Activated naive CD4-positive, alpha-beta T cell treated with Interleukin-2 at 50 U/mL for 16 hours (primary cell): ENCODE data around the gene GMDS.

Source experiments
- DNase-seq: peaks from one replicate; pipeline ENCODE4 v3.0.0-alpha.2; 2020

The GMDS gene

DNA sequence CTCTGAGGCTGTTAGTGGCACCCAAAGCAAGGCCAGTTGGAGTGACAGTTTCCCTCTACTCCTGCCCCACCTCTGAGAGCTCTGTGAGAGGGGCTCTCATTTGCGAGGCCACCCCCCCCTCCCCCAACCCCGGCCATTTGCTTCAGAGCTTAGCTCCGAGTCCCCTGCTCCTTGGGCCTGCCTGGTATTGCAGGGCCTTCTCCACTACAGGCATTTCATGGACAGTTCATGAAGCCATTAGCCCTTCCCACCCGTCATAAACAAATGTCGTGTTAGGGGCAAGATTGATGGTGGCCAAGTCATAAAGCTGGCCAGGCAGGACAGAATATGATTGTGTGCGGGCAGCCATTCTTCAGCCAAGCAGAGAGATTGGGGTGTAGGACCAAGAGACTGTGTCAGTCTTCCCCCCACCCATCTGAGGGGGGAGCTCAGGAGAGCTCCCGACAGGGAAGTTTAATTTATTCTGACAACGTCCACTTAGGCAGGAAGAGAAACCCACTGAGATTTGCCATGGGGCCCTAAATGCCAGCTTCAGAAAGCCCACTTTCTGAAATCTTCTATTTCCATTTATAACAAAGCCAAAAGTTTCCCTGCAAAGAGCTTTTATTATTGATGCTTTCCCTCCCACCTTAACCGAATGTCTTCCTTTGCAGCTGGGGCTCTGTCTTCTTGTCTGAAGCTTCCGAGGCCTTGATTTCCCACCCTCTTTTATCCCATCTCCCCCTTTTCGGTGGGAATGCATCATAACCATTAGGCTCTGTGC is 628.5 kb downstream of the GMDS start:
- no peak for DNase-seq

DNA sequence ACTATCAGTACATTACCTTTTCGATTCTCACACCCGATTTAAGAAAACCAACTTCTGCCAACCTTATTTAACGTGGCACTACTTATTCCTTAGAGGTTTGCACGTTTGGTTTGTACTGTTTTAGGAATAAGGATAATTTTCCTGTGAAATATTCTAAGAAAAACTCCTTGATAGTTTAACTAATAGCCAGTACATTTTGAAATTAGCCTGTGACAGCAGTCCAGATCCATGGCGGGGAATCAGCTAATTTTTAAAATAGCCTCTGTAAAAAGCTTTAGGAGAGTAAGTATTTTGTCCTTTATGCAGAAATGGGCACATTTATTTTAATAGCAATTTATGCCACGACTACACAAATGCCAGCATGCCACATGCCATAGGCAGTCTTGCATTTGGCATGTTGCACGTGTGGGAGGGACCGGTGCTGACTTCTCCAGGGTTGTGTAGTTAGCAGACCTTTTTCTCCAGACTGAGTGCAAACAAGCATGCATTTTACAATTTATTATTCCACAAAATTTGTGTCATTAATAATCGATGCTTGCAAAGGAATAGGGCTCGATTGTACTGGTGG is 629.5 kb downstream of the GMDS start:
- DNase-seq = no peak

DNA sequence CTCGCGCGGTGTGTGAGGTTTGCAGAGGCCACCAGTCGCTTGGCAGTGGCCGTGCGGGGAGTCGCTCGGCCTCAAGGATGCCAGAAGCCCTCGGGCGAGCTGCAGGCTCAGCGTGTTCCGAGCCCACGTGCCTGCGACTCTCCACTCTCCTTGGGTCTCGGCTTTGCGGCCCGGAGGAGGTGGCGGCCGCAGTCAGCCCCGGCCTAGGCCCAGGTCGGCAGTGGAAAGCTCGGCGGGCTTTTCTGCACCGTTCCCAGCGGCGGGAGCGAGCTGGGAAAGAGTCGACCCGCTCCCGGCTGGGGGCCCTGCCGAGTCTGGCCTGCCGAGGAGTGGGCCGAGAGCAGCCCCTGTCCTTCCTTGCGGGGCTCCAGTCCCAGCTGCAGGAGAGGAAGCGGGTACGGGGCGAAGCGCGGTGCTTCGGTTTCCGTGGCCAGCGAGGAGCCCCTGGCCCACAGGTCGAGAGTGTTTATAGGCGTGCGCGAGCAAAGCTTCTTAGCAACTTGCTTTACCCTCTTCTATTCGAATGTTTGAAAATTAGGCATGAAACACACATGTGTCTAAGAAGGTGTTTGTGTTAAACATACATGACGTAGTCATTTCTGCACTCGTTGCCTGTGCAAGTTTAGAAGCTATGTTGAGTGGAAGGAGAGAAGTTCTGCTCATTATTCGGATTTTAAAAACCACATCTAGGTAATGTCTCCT is 630.1 kb downstream of the GMDS start:
- DNase-seq = no peak

DNA sequence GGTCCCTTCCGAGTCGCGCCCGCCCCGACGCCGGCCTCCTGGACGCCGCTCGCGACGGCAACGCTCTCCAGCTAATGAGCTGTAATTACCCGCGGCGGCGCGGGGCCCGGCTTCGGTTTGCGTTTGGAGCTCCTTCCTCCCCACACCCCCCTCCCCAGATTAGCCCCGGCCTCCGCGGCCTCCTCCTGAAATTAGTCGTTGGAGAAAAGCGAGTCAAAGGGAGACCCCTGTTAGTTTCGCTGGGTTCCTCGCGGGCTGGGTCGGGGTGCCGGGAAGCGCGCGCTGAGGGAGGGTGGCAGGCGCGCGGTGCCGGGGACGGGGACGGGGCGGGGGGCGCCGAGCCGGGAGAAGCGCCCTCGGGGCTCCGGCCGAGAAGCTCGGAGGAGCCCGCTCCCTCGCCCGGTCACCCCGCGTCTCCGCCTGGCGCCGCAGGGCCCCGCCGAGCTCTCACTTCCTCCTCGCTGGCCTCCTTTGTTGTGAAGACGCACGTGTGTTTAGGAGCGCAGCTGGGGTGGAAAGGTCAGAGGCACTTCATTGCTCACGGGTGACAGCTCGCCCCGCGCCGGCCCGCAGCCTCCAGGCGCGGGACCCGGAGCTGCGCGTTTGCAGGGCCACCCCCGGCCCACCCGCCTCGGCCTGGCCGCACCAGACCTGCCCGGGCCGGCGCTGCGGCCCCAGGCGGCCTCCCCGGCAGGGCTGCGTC is 630.8 kb downstream of the GMDS start:
- no peak for DNase-seq

DNA sequence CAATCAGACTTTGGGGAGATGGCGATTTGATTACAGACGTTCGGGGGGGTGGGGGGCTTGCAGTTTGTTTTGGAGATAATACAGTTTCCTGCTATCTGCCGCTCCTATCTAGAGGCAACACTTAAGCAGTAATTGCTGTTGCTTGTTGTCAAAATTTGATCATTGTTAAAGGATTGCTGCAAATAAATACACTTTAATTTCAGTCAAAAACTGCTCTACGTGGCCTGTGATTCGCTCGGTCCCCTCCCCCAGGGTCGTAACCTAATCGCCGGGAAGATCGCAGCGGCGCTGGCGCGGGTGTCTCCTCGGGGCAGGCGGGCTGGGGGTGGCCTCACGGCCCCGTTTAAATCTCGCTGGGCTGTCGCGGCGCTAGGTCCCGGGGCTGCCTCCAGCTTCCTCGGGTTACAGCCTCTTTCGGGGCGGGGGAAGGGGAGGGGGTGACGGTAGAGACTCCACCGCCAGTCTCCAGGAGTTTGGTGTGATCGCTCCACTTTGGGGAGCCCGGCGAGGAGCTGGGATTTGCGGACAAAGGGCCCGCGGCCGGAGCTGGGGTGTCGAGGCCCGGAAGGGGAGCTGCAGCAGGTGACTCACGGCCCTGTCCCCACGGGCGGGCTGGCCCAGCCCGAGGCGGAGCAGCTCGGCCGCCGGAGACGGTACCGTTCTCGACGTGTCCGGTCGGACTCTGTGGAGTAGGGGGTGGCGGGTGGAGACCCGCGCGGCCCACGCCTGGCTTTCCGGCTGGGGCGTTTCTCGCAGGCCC is 631.5 kb downstream of the GMDS start:
- no peak for DNase-seq

DNA sequence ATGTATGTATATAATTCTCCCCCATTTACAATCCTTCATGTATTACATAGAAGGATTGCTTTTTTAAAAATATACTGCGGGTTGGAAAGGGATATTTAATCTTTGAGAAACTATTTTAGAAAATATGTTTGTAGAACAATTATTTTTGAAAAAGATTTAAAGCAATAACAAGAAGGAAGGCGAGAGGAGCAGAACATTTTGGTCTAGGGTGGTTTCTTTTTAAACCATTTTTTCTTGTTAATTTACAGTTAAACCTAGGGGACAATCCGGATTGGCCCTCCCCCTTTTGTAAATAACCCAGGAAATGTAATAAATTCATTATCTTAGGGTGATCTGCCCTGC is 632.1 kb downstream of the GMDS start:
- DNase-seq = no peak

DNA sequence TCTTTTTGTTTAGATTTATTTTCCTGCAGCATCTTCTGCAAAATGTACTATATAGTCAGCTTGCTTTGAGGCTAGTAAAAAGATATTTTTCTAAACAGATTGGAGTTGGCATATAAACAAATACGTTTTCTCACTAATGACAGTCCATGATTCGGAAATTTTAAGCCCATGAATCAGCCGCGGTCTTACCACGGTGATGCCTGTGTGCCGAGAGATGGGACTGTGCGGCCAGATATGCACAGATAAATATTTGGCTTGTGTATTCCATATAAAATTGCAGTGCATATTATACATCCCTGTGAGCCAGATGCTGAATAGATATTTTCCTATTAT is 632.5 kb downstream of the GMDS start:
- no peak for DNase-seq

DNA sequence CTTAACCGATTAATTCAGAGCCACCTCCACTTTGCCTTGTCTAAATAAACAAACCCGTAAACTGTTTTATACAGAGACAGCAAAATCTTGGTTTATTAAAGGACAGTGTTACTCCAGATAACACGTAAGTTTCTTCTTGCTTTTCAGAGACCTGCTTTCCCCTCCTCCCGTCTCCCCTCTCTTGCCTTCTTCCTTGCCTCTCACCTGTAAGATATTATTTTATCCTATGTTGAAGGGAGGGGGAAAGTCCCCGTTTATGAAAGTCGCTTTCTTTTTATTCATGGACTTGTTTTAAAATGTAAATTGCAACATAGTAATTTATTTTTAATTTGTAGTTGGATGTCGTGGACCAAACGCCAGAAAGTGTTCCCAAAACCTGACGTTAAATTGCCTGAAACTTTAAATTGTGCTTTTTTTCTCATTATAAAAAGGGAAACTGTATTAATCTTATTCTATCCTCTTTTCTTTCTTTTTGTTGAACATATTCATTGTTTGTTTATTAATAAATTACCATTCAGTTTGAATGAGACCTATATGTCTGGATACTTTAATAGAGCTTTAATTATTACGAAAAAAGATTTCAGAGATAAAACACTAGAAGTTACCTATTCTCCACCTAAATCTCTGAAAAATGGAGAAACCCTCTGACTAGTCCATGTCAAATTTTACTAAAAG is 633.0 kb downstream of the GMDS start:
- no peak for DNase-seq

DNA sequence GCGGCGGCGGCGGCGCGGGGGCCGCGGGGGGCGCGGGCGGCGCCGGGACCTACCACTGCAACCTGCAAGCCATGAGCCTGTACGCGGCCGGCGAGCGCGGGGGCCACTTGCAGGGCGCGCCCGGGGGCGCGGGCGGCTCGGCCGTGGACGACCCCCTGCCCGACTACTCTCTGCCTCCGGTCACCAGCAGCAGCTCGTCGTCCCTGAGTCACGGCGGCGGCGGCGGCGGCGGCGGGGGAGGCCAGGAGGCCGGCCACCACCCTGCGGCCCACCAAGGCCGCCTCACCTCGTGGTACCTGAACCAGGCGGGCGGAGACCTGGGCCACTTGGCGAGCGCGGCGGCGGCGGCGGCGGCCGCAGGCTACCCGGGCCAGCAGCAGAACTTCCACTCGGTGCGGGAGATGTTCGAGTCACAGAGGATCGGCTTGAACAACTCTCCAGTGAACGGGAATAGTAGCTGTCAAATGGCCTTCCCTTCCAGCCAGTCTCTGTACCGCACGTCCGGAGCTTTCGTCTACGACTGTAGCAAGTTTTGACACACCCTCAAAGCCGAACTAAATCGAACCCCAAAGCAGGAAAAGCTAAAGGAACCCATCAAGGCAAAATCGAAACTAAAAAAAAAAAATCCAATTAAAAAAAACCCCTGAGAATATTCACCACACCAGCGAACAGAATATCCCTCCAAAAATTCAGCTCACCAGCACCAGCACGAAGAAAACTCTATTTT is 633.7 kb downstream of the GMDS start:
- DNase-seq = no peak

DNA sequence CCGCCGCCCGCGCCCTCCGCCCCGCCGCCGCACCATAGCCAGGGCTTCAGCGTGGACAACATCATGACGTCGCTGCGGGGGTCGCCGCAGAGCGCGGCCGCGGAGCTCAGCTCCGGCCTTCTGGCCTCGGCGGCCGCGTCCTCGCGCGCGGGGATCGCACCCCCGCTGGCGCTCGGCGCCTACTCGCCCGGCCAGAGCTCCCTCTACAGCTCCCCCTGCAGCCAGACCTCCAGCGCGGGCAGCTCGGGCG is 634.2 kb downstream of the GMDS start:
- DNase-seq = no peak

DNA sequence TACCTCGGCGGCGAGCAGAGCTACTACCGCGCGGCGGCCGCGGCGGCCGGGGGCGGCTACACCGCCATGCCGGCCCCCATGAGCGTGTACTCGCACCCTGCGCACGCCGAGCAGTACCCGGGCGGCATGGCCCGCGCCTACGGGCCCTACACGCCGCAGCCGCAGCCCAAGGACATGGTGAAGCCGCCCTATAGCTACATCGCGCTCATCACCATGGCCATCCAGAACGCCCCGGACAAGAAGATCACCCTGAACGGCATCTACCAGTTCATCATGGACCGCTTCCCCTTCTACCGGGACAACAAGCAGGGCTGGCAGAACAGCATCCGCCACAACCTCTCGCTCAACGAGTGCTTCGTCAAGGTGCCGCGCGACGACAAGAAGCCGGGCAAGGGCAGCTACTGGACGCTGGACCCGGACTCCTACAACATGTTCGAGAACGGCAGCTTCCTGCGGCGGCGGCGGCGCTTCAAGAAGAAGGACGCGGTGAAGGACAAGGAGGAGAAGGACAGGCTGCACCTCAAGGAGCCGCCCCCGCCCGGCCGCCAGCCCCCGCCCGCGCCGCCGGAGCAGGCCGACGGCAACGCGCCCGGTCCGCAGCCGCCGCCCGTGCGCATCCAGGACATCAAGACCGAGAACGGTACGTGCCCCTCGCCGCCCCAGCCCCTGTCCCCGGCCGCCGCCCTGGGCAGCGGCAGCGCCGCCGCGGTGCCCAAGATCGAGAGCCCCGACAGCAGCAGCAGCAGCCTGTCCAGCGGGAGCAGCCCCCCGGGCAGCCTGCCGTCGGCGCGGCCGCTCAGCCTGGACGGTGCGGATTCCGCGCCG is 634.7 kb downstream of the GMDS start:
- DNase-seq = no peak

DNA sequence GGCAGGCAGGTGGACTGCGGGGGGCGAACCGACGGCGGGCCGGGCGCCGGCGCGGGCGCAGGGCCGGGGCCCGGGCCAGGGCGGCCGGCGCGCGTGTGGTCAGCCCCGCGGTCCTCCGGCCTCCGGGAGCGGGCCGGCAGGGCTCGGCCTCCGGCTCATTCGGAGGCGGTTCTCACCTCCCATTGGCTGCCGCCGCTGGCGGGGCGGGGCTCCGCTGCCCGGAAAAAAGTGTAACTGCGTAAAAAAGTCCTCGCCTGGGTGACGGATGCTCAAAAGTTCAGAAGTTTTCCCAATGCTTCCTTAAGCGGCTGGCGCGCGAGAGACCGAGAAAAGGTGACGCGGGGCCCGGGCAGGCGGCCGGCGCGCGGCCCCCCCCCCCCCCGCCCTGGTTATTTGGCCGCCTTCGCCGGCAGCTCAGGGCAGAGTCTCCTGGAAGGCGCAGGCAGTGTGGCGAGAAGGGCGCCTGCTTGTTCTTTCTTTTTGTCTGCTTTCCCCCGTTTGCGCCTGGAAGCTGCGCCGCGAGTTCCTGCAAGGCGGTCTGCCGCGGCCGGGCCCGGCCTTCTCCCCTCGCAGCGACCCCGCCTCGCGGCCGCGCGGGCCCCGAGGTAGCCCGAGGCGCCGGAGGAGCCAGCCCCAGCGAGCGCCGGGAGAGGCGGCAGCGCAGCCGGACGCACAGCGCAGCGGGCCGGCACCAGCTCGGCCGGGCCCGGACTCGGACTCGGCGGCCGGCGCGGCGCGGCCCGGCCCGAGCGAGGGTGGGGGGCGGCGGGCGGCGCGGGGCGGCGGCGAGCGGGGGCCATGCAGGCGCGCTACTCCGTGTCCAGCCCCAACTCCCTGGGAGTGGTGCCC is 635.5 kb downstream of the GMDS start, which contains the start of gene FOXC1:
FOXC1 (plus strand) TSS at position 268 of the 849 bp plus-strand sequence; CDS start at position 799, 531 bp downstream.
- DNase-seq = peak; percentile 43

DNA sequence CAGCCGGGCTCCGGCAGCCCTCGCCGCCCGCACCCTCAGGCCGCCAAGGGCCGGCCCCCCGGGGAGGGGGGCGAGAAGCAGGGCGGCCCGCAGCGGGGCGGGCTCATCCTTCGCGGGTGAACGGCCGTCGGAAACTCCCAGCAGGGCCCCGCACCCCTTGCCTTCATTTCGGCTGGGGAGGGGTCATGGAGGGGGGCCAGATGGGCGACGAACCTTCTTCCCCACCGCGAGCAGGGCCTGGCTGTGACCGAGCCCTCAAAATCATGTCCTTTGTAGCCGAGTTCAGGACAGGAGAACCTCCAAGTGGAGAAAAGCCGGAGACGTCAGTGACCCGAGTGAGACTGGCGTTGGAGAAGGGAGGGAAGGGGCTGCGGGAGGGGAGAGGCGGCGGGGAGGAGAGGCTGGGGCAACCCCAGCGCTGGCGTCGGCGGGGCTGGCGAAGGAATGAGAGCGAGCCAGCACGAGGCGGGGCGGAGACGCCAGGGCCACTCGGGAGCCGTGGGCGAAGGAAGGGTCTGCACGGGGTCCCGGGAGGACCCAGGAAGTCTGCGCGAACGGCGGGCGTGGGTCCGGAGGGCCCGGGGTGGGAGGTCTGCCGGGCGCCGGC is 636.3 kb downstream of the GMDS start:
- no peak for DNase-seq

DNA sequence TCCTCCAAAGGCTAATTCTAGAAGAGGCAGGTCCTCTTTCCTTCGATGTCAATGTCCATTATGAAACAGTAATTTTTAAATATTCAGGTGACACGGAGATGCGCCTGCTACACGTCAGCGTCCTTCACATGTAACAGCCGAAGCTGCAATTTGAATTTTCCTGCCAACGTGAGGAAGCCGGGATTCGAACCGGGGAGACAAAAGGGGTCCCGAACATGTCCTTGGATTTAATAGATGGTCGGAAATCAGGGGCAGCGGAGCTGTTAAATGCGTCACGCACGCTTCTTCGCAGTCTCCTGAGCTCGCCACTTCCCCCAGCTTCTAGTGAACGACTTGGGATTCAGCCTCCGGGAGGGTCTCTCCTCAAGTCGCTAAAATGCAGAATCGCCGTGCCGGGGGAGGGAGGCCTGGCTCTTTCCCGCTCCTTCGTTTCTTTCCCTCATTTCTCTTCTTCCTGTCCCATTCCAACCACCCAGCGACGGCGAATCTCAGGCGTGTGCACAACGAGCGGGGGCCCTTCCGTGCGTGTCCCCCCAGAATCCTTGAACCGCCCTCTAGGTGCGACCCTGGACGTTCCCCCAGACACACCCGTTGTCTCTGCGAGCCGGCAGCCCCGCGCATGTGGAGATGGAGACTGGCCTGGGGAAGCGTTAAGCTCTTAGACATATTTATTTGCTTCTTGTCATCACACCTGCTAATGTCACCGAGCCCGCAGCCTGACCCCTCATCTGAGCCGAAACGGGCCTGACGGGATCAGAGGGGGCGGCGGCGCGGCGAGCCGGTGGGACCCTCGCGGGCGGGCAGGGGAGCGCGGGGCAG is 637.0 kb downstream of the GMDS start:
- DNase-seq = no peak

DNA sequence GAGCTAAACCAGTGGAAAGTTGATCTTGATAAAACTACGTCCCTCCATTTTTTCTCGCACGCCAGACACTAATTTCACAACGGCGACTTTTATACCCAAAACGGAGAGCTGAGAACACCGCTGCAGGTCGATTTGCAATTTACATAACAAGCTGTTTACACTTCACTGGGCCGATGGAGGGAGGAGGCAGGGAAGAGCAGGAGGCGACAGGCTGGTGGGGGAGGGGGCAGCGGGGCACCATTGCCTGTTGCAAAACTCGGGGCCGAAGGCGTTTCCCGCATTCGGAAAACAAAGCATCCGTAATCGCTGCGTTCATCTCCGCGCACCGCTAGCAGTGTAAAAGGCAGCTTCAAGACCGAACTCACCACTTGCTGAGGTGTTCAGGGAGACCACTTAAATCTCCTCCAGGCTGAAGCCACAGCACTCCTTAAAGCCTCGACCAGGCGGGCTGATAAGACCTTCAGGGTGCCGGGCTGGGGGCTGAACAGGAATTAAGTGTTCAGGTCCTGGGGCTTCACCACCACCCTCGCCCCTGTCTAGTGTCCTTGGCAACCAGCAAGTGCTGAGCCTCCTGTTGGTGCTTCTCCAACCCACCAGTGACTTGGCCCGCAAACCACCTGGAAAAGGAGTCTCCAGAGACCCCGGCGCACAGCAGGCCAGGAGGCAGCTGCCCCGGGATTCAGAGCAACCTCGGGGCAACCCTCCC is 637.7 kb downstream of the GMDS start:
- DNase-seq = no peak

DNA sequence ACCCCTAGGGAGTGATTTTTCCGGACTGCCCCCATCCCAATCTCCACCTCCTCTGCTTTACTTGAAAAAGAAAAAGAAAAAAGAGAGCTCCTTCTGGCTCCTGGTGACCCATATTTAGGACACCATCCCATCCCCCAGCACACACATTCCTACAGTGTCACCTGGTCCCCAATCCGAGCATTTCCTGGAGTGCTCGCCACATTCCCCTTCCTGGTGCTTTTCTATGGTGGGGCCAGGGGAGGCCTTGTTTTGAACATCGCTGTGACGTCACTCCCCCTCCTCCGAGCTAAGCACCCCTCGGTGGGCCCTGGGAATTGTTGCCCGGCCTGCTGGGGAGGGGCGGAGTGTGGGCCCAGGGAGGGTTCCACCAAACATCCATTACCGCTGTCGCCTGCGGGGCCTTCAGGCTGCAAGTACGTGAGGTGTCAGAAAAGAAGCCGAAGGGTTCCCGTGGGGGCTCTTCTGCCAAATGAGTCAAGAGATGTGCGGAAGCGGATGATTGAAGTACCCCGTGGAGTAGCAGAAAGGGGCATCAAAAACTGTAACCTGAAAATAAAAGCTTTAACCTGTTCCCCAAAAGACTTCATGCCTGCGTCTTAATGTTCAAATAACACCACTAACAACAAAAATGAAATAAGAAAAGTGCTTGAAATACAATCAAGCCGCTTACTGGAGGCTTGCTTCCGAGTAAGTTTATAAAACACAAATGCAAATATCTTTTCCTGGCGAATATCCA is 638.5 kb downstream of the GMDS start:
- DNase-seq = no peak
